ENCODE measurements around the gene TBC1D9. TPM values are rescaled to one million over a fixed set of nuclear protein-coding genes. Genes with fewer than 3 reads are reported as not detected.

TBC1D9 gene
- total RNA-seq, 1 experiment from 2014 or later = 21.7 TPM

- no TSS peak for BruUV-seq (replicated peaks)
- Histone ChIP-seq H3K4me3 (ENCODE audit: low read depth in 2 of 2, low read length in 2 of 2) (no peak overlapping the region), H3K4me1 (ENCODE audit: control insufficient read depth, insufficient read depth, low read length) (no peaks in the 10 kb centered on the region), H3K27me3 (ENCODE audit: control insufficient read depth, insufficient read depth, low read length) (no peaks in the 10 kb centered on the region), H3K36me3 (ENCODE audit: control insufficient read depth, insufficient read depth, low read length) (no peaks in the 10 kb centered on the region), H3K9me3 (ENCODE audit: control insufficient read depth, insufficient read depth, low read depth, low read length) (no peaks in the 10 kb centered on the region), H3K27ac (ENCODE audit: low read length) (no peak overlapping the region)
- POLR2A ChIA-PET = no interaction called here
- CTCF ChIA-PET = no interaction called here
- in situ Hi-C loops (cut with HindIII; ENCODE audit: low pct_unique_long_range_greater_than_20kb, low sequenced_read_pairs) = no loop called here
- intact Hi-C loops (cut with micrococcal nuclease; ENCODE audit: unreplicated experiment) = no loop called here
- ATAC-seq (no peak), DNase-seq (ENCODE audit: low read depth, low spot score) (no peak)
- TF ChIP-seq POLR2AphosphoS5 (IDR thresholded peaks at IDR 0.05; ENCODE audit: low read depth, low read length) = no peak
Measured at GRCh38 chr4:140769209-140769608, 13.0 kb upstream of the TBC1D9 start.

GRCh38 chr4:140764785-140765392 lies 8.7 kb upstream of the TBC1D9 start:
- Histone ChIP-seq H3K36me3 (ENCODE audit: control insufficient read depth, insufficient read depth, low read length) (no peaks in the 10 kb centered on the region), H3K27ac (ENCODE audit: low read length) (no peak overlapping the region), H3K4me3 (ENCODE audit: low read depth in 2 of 2, low read length in 2 of 2) (no peak overlapping the region), H3K27me3 (ENCODE audit: control insufficient read depth, insufficient read depth, low read length) (no peaks in the 10 kb centered on the region), H3K4me1 (ENCODE audit: control insufficient read depth, insufficient read depth, low read length) (no peaks in the 10 kb centered on the region), H3K9me3 (ENCODE audit: control insufficient read depth, insufficient read depth, low read depth, low read length) (no peaks in the 10 kb centered on the region)
- in situ Hi-C loops (cut with HindIII; ENCODE audit: low pct_unique_long_range_greater_than_20kb, low sequenced_read_pairs) (no loop called here), intact Hi-C loops (cut with micrococcal nuclease; ENCODE audit: unreplicated experiment) (no loop called here)
- TF ChIP-seq, protein P1, sequence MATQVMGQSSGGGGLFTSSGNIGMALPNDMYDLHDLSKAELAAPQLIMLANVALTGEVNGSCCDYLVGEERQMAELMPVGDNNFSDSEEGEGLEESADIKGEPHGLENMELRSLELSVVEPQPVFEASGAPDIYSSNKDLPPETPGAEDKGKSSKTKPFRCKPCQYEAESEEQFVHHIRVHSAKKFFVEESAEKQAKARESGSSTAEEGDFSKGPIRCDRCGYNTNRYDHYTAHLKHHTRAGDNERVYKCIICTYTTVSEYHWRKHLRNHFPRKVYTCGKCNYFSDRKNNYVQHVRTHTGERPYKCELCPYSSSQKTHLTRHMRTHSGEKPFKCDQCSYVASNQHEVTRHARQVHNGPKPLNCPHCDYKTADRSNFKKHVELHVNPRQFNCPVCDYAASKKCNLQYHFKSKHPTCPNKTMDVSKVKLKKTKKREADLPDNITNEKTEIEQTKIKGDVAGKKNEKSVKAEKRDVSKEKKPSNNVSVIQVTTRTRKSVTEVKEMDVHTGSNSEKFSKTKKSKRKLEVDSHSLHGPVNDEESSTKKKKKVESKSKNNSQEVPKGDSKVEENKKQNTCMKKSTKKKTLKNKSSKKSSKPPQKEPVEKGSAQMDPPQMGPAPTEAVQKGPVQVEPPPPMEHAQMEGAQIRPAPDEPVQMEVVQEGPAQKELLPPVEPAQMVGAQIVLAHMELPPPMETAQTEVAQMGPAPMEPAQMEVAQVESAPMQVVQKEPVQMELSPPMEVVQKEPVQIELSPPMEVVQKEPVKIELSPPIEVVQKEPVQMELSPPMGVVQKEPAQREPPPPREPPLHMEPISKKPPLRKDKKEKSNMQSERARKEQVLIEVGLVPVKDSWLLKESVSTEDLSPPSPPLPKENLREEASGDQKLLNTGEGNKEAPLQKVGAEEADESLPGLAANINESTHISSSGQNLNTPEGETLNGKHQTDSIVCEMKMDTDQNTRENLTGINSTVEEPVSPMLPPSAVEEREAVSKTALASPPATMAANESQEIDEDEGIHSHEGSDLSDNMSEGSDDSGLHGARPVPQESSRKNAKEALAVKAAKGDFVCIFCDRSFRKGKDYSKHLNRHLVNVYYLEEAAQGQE (IDR thresholded peaks at IDR 0.05; ENCODE audit: insufficient read depth in 1 of 2, low read depth in 2 of 2, low read length in 1 of 2) = no peak
- TF ChIP-seq SIN3A (IDR thresholded peaks at IDR 0.05; ENCODE audit: borderline replicate concordance, insufficient read depth, low read depth, low read length) (no peak), TCF7L2 (IDR thresholded peaks at IDR 0.05; ENCODE audit: low read depth, low read length) (no peak), POLR2AphosphoS5 (IDR thresholded peaks at IDR 0.05; ENCODE audit: low read depth, low read length) (no peak)
- TF ChIP-seq, protein P2, sequence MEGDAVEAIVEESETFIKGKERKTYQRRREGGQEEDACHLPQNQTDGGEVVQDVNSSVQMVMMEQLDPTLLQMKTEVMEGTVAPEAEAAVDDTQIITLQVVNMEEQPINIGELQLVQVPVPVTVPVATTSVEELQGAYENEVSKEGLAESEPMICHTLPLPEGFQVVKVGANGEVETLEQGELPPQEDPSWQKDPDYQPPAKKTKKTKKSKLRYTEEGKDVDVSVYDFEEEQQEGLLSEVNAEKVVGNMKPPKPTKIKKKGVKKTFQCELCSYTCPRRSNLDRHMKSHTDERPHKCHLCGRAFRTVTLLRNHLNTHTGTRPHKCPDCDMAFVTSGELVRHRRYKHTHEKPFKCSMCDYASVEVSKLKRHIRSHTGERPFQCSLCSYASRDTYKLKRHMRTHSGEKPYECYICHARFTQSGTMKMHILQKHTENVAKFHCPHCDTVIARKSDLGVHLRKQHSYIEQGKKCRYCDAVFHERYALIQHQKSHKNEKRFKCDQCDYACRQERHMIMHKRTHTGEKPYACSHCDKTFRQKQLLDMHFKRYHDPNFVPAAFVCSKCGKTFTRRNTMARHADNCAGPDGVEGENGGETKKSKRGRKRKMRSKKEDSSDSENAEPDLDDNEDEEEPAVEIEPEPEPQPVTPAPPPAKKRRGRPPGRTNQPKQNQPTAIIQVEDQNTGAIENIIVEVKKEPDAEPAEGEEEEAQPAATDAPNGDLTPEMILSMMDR (IDR thresholded peaks at IDR 0.05) = no peak
- ChIA-PET POLR2A (no interaction called here), CTCF (no interaction called here)
- no peak for ATAC-seq
- BruUV-seq (replicated peaks) = no TSS peak
- no peak for DNase-seq (ENCODE audit: low read depth, low spot score)

- intact Hi-C loops (cut with micrococcal nuclease; ENCODE audit: unreplicated experiment) = no loop called here
- Histone ChIP-seq H3K27me3 (ENCODE audit: control insufficient read depth, insufficient read depth, low read length) (no peaks in the 10 kb centered on the region), H3K4me1 (ENCODE audit: control insufficient read depth, insufficient read depth, low read length) (peaks cover 5% of the 10 kb centered on the region), H3K36me3 (ENCODE audit: control insufficient read depth, insufficient read depth, low read length) (no peaks in the 10 kb centered on the region), H3K4me3 (ENCODE audit: low read depth in 2 of 2, low read length in 2 of 2) (no peak overlapping the region), H3K9me3 (ENCODE audit: control insufficient read depth, insufficient read depth, low read depth, low read length) (no peaks in the 10 kb centered on the region), H3K27ac (ENCODE audit: low read length) (no peak overlapping the region)
- DNase-seq (ENCODE audit: low read depth, low spot score) = no peak
- POLR2A ChIA-PET = no interaction called here
- CTCF ChIA-PET = no interaction called here
- TF ChIP-seq TCF7L2 (IDR thresholded peaks at IDR 0.05; ENCODE audit: low read depth, low read length) (no peak), POLR2AphosphoS5 (IDR thresholded peaks at IDR 0.05; ENCODE audit: low read depth, low read length) (no peak), SIN3A (IDR thresholded peaks at IDR 0.05; ENCODE audit: borderline replicate concordance, insufficient read depth, low read depth, low read length) (no peak)
- TF ChIP-seq, protein P1 (IDR thresholded peaks at IDR 0.05; ENCODE audit: insufficient read depth in 1 of 2, low read depth in 2 of 2, low read length in 1 of 2) = no peak
- TF ChIP-seq, protein P2 (IDR thresholded peaks at IDR 0.05) = no peak
- in situ Hi-C loops (cut with HindIII; ENCODE audit: low pct_unique_long_range_greater_than_20kb, low sequenced_read_pairs) = no loop called here
- BruUV-seq (replicated peaks) = no TSS peak
- no peak for ATAC-seq
Measured at GRCh38 chr4:140762202-140762601, 6.0 kb upstream of the TBC1D9 start.
